ENCODE data around the gene RAB7A. TPM values are rescaled to one million over a fixed set of nuclear protein-coding genes. Genes with fewer than 3 reads are reported as not detected.

The RAB7A gene
- total RNA-seq, 4 donors from 2014 or later = 81.0 to 116 (median 87.0) TPM

DNA sequence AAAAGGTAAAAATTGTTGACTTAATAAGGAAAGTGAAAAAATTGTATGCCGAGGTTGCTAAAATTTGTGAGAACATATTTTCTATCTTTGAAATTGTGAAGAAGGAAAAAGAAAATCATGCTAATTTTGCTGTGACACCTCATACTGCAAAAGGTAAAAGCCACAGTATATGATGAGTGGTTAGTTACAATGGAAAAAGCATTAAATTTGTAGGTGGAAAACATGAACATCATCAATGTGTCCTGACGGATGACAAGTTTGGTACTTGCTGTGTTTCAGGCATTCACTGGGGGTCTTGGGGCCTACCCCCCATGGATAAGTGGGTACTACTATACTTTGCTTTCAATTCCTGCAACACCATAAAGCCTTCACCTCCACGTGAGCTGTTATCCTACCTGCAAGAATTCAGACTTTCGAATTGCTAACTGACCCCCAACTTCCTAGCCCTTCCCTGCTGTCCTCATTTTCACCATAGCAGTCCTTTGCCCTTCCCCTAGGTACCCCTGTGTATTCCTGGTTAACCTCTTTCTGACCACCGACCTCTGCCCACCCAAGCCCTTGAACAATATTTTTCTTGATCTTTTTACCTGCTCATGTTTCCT, 62.4 kb downstream of the RAB7A start:
- no peak for TF ChIP-seq POLR2AphosphoS5 (IDR thresholded peaks at IDR 0.05)
- no peak for TF ChIP-seq POLR2A (IDR thresholded peaks at IDR 0.05; ENCODE audit: low read depth)
- TF ChIP-seq CTCF (IDR thresholded peaks at IDR 0.05) = no peak
- TF ChIP-seq EP300 (IDR thresholded peaks at IDR 0.05) = no peak
- H3K4me3 ChIP-seq = no peak overlapping the region
- H3K9me3 ChIP-seq = no peaks in the 10 kb centered on the region
- no peak overlapping the region for H3K27ac ChIP-seq (replicated peaks in 1 of 4)
- peaks cover 57 to 92% (median 80%) of the 10 kb centered on the region in 4 donors for H3K4me1 ChIP-seq
- H3K27me3 ChIP-seq = no peaks in the 10 kb centered on the region
- intact Hi-C loops (cut with DNase I) = loop anchor here (5.0 kb wide), 1 partner anchor 51 kb away; no protein-coding TSS in a partner anchor
- no peak for DNase-seq (ENCODE audit: extremely low spot score)
- H3K36me3 ChIP-seq = no peaks in the 10 kb centered on the region
- WGBS = 96% methylated on average over 5 of the region's 5 CpGs

- H3K27me3 ChIP-seq = no peaks in the 10 kb centered on the region
- peaks cover 10 to 33% (median 33%) of the 10 kb centered on the region in 4 donors for H3K36me3 ChIP-seq
- H3K27ac ChIP-seq (replicated peaks in 1 of 4) = peak overlapping the region in 3 of 4 donors; percentile 53 to 54 (median 54)
- peaks cover 35 to 57% (median 44%) of the 10 kb centered on the region in 4 donors for H3K4me1 ChIP-seq
- intact Hi-C loops (cut with DNase I) = loop anchor here (2.0 to 5.0 kb wide), 2 partner anchors 113 to 177 kb away; no protein-coding TSS in a partner anchor
- H3K4me3 ChIP-seq = no peak overlapping the region
- WGBS = 78% methylated on average over 2 of the region's 2 CpGs
- TF ChIP-seq POLR2A (IDR thresholded peaks at IDR 0.05; ENCODE audit: low read depth) = no peak
- TF ChIP-seq POLR2AphosphoS5 (IDR thresholded peaks at IDR 0.05) = no peak
- TF ChIP-seq EP300 (IDR thresholded peaks at IDR 0.05) = no peak
- TF ChIP-seq CTCF (IDR thresholded peaks at IDR 0.05) = no peak
- no peaks in the 10 kb centered on the region for H3K9me3 ChIP-seq
- DNase-seq (ENCODE audit: extremely low spot score) = no peak
Observed at GRCh38 chr3:128794067-128794768, 68.2 kb downstream of the RAB7A start.

DNA sequence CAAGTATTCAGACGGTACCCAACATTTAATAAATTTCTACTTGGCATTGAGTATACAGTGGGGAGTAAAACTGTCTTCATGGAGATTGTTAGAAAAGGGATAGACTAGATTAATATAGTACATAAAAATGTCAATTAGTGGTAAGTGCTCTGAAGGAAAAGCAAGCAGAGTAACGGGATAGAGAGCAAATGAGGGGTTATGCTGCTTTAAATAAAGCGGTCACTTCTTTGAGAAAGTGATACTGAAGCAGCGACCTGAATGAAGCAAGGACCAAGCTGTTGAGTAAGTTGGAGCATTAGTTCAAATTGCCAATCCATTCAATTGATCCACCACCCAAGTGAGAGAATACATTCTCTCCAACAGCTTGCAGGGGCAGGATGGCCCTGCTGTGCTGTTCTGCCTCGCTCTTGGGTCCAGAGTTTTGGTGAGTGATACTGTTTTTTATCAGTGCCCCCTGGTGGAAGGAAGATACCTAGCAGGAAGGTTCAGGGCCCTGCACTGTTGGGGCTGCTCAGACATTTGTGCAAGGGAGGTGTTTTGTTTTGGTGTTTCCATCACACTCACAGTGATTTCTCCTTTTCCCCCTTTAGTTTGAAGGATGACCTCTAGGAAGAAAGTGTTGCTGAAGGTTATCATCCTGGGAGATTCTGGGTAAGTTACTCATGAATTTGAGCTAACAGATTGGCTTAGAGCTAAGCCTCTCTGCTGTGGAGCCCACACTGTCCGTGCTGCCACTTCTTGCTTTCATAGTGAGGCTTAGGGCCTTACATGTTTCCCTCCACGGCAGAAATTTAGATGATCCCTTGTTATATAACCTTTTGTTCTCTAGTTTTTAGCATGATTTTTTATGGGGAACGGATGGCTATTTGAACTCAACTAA, 69.0 kb downstream of the RAB7A start:
- WGBS = 51% methylated on average over 7 of the region's 8 CpGs
- Histone ChIP-seq H3K4me3 (no peak overlapping the region), H3K27ac (replicated peaks in 1 of 4) (peak overlapping the region; percentile 21 to 54 (median 54)), H3K9me3 (no peaks in the 10 kb centered on the region), H3K27me3 (no peaks in the 10 kb centered on the region), H3K4me1 (peaks cover 33 to 54% (median 43%) of the 10 kb centered on the region in 4 donors), H3K36me3 (peaks cover 16 to 41% (median 39%) of the 10 kb centered on the region in 4 donors)
- peak in 1 of 2 donors; percentile 73 for TF ChIP-seq POLR2AphosphoS5 (IDR thresholded peaks at IDR 0.05)
- no peak for TF ChIP-seq EP300 (IDR thresholded peaks at IDR 0.05)
- no peak for TF ChIP-seq POLR2A (IDR thresholded peaks at IDR 0.05; ENCODE audit: low read depth)
- peak; percentile 80 to 85 (median 81) for TF ChIP-seq CTCF (IDR thresholded peaks at IDR 0.05)
- peak; percentile 93 for DNase-seq (ENCODE audit: extremely low spot score)
- intact Hi-C loops (cut with DNase I) = loop anchor here (2.0 to 5.0 kb wide), 3 partner anchors 68 to 178 kb away; partner anchors contain the start of gene RAB7A

GRCh38 chr3:128799653-128800052, 73.7 kb downstream of the RAB7A start:
- DNase-seq (ENCODE audit: extremely low spot score) = no peak
- TF ChIP-seq CTCF (IDR thresholded peaks at IDR 0.05) = no peak
- TF ChIP-seq POLR2A (IDR thresholded peaks at IDR 0.05; ENCODE audit: low read depth) = no peak
- TF ChIP-seq EP300 (IDR thresholded peaks at IDR 0.05) = no peak
- TF ChIP-seq POLR2AphosphoS5 (IDR thresholded peaks at IDR 0.05) = no peak
- Histone ChIP-seq H3K9me3 (no peaks in the 10 kb centered on the region), H3K27ac (replicated peaks in 1 of 4) (peak overlapping the region; percentile 70 to 81 (median 75)), H3K36me3 (peaks cover 16 to 45% (median 39%) of the 10 kb centered on the region in 4 donors), H3K27me3 (no peaks in the 10 kb centered on the region), H3K4me3 (no peak overlapping the region), H3K4me1 (peaks cover 43 to 62% (median 57%) of the 10 kb centered on the region in 4 donors)
- intact Hi-C loops (cut with DNase I) = loop anchor here (5.0 kb wide), 1 partner anchor 72 kb away; the partner anchor contains the start of gene RAB7A
- WGBS = 79% methylated on average over 1 of the region's 1 CpG
